GM18526 (cell line): ENCODE measurements around the gene ANO1.

Experiments used
- POLR2A ChIP-seq: IDR thresholded peaks from 3 replicates; pipeline ENCODE4 v1.6.1; 2011; ENCODE audit not compliant: insufficient read length; ENCODE audit errors: extremely low read depth

ANO1 gene

DNA sequence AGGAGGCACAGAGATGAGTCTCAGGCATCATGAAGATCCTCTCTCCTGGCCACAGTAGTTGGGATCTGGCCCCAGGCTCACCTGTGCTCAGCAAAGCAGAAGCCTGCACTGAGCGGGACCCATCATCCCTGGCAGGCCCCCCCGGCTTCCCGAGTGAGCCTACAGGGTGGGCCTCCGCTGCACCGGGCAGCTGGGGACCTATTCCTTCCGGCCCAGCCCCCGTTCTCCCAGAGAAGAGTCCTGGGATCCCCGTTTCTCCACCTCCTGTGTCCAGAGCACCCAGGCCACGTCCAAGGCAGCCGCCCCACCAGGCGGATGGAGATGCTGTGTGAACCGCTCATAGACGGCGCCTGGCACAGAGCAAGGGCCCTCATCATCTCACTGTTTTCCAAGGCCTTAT, 52.5 kb downstream of the ANO1 start:
- TF ChIP-seq POLR2A: no peak

- no peak for TF ChIP-seq POLR2A
Observed at GRCh38 chr11:70131606-70132190, 53.6 kb downstream of the ANO1 start.

DNA sequence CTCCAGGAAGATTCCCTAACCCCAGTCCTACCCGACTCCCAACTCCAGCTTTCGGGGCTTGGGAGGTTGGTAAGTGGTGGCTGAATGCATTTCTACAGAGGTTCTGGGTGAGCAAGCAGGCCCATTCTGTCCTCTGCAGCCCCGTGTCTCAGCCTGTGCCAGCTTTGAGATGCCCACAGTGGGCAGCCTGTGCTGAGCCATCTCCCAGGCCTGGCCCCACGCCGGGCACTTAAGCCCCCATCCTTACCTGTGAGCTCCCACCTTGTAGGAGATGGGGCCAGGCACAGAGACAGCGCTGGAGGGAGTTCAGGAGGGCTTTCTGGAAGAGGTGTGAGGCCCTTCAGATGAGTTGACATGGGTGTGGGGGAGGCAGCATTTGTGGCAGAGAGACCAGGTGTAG, 54.5 kb downstream of the ANO1 start:
- no peak for TF ChIP-seq POLR2A

DNA sequence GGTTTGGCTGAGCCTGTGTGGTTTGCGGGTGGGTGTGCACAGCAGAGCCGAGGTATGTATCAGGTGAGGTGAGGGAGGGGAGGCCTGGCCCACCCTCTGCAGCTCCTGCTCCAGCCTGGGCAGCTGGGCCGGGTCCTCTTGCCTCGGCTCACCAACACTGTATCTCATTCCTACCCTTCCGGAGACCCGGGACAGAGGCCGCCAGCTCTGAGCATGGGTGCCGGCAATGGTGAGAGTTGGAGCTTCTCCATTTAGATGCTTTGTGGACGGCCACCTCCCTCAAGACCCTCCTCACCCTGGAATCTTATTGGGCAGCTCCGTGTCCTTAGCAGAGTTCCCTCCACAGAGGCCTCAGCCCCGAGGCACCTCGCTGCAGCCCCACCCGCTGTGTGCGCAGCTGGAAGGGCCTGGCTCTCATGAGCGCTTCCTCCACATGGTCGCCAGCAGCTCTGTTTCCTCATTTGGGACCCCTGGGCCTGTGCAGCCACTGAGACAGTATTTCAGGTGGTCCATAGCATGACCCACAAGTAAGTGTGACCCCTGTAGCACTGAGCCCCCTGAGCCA, 55.7 kb downstream of the ANO1 start:
- no peak for TF ChIP-seq POLR2A

- no peak for TF ChIP-seq POLR2A
Observed at GRCh38 chr11:70134490-70134889, 56.4 kb downstream of the ANO1 start.

DNA sequence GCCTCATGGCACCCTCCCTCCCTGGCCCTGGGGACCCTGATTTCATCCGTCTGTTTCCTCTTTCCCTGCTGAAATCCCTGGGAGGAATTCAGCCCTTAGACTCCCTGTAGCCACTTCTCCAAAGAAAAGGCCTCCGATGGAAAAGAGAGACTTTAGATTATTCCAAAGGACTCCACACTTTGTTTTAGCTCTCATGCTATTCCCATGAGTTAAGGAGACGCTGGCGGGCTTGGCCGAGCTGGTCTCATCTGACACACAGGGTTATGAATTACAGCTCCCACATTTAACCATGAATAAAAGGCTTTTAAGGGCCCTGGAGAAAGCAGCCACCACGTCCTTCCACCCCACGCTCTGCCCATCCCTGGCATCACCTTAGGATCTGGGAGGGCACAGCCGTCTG, 57.0 kb downstream of the ANO1 start:
- TF ChIP-seq POLR2A: no peak

GRCh38 chr11:70135625-70136059, 57.5 kb downstream of the ANO1 start:
- no peak for TF ChIP-seq POLR2A

GRCh38 chr11:70137383-70137782, 59.3 kb downstream of the ANO1 start:
- no peak for TF ChIP-seq POLR2A

GRCh38 chr11:70138403-70138802, 60.3 kb downstream of the ANO1 start:
- no peak for TF ChIP-seq POLR2A

- TF ChIP-seq POLR2A: no peak
Observed at GRCh38 chr11:70139785-70140410, 61.8 kb downstream of the ANO1 start.

- no peak for TF ChIP-seq POLR2A
Observed at GRCh38 chr11:70140711-70141485, 62.8 kb downstream of the ANO1 start.

- no peak for TF ChIP-seq POLR2A
Observed at GRCh38 chr11:70141486-70142220, 63.5 kb downstream of the ANO1 start.

- no peak for TF ChIP-seq POLR2A
Observed at GRCh38 chr11:70142221-70142875, 64.2 kb downstream of the ANO1 start.

DNA sequence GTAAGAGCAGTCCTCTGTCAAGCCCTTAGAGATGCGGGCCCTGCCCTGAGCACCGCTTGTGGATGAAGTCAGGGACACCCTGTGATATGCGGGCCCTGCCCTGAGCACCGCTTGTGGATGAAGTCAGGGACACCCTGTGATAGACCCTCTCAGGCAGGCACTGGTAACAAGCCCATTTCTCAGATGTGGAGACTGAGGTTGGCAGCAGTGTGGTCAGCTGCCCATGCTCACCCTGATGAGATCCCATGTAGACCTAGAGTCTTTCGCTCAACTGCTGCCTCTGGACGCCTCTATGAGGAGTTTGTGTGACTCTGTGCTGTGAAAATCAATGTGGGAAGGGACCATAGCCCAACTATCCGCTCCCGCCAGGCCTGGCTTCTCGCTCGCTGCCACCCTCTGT, 66.1 kb downstream of the ANO1 start:
- TF ChIP-seq POLR2A: no peak

DNA sequence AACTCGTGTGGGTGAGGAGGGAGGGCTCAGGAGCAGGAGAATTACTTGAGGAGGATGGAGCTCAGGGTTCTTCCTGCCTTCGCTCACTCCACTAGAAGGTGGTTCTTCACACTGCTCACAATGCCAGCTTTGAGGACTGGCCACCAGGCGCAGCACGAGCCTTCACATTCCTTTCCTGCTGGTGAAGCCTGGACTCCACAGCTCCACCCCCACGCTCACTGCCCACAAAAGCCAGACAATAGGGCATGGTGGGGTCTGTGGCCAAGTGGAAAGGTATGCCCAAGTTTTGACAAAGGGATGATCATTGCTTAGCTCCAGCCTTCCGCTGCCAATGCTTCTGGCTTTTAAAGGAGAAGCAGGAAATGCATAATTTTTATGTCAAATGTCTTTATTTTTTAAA, 67.0 kb downstream of the ANO1 start:
- no peak for TF ChIP-seq POLR2A
